ENCODE data around the gene NRXN3.

DNA sequence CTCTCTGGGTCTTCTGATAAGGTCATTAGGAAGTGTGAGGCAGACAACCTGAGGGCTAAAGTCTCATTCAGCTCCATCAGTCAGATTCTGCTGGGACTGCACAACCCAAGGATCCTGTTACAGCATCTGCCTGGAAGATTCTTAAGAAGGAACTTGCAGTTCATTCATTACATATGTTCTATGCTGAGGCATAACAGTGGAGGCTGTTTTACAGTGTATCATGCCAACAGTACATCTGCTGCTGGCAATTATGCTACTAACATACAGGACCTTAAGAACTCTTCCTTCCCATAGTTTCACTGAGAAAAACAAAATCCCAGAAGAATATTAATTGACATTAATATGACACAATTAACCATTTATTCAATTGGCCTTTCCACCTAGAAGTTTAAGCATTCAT, 1072.5 kb downstream of the NRXN3 start:
- TF ChIP-seq POLR2AphosphoS5 (IDR thresholded peaks at IDR 0.05) (no peak), POLR2A (IDR thresholded peaks at IDR 0.05) (no peak), EP300 (IDR thresholded peaks at IDR 0.05; ENCODE audit: low read depth) (no peak)
- TF ChIP-seq, protein P1, sequence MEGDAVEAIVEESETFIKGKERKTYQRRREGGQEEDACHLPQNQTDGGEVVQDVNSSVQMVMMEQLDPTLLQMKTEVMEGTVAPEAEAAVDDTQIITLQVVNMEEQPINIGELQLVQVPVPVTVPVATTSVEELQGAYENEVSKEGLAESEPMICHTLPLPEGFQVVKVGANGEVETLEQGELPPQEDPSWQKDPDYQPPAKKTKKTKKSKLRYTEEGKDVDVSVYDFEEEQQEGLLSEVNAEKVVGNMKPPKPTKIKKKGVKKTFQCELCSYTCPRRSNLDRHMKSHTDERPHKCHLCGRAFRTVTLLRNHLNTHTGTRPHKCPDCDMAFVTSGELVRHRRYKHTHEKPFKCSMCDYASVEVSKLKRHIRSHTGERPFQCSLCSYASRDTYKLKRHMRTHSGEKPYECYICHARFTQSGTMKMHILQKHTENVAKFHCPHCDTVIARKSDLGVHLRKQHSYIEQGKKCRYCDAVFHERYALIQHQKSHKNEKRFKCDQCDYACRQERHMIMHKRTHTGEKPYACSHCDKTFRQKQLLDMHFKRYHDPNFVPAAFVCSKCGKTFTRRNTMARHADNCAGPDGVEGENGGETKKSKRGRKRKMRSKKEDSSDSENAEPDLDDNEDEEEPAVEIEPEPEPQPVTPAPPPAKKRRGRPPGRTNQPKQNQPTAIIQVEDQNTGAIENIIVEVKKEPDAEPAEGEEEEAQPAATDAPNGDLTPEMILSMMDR (IDR thresholded peaks at IDR 0.05) = no peak
